HepG2 (cell line): ENCODE data around the gene RPLP2. TPM values are rescaled to one million over a fixed set of nuclear protein-coding genes. Genes with fewer than 3 reads are reported as not detected.

Experiments used
- AGO1 ChIP-seq: fragments of 200-400 bp; formaldehyde crosslinking; IDR thresholded peaks from 2 replicates; pipeline ENCODE4 v1.6.1; 2017; ENCODE audit warnings: mild to moderate bottlenecking, low read depth, low read length, moderate library complexity; ENCODE audit not compliant: poor library complexity, severe bottlenecking
- ARHGAP35 ChIP-seq: sonication (generic); formaldehyde crosslinking; IDR thresholded peaks from 2 replicates; pipeline ENCODE4 v1.9.0; 2022; ENCODE audit warnings: mild to moderate bottlenecking, inconsistent platforms, moderate library complexity, missing genetic modification reagents, borderline replicate concordance
- ETV5 ChIP-seq: IDR thresholded peaks from 2 replicates; pipeline ENCODE4 v1.6.1; 2018; ENCODE audit warnings: missing biosample characterization, missing genetic modification reagents, inconsistent platforms, borderline replicate concordance
- HNRNPLL ChIP-seq: fragments of 200-400 bp; formaldehyde crosslinking; IDR thresholded peaks from 2 replicates; pipeline ENCODE4 v1.6.1; 2017; ENCODE audit warnings: mild to moderate bottlenecking, low read depth, low read length; ENCODE audit not compliant: poor library complexity, severe bottlenecking
- HOXA3 ChIP-seq: sonication (generic); formaldehyde crosslinking; IDR thresholded peaks from 2 replicates; pipeline ENCODE4 v1.5.0; 2020; ENCODE audit warnings: missing genetic modification reagents
- PITX1 ChIP-seq: sonication (generic); formaldehyde crosslinking; IDR thresholded peaks from 2 replicates; pipeline ENCODE4 v1.5.1; 2020; ENCODE audit warnings: mild to moderate bottlenecking, missing genetic modification reagents
- PPARG ChIP-seq: conservative IDR thresholded peaks from 2 replicates; pipeline ENCODE4 v1.6.1; 2016; ENCODE audit warnings: missing biosample characterization, missing genetic modification reagents
- RBFOX2 ChIP-seq: fragments of 200-400 bp; formaldehyde crosslinking; IDR thresholded peaks from 2 replicates; pipeline ENCODE4 v1.6.1; 2017; ENCODE audit warnings: low read depth, mild to moderate bottlenecking, low read length
- RFXANK ChIP-seq: IDR thresholded peaks from 2 replicates; pipeline ENCODE4 v1.6.1; 2016
- SAFB2 ChIP-seq: sonication (generic); formaldehyde crosslinking; IDR thresholded peaks from 2 replicates; pipeline ENCODE4 v1.5.1; 2020; ENCODE audit warnings: missing genetic modification reagents, low read depth, mild to moderate bottlenecking, borderline replicate concordance
- SALL1 ChIP-seq: sonication (generic); formaldehyde crosslinking; IDR thresholded peaks from 2 replicates; pipeline ENCODE4 v1.8.0; 2022; ENCODE audit warnings: mild to moderate bottlenecking, missing genetic modification reagents
- ZEB1 ChIP-seq: IDR thresholded peaks from 2 replicates; pipeline ENCODE4 v1.6.1; 2012; ENCODE audit warnings: mild to moderate bottlenecking, low read depth, inconsistent platforms; ENCODE audit not compliant: insufficient replicate concordance
- ZFP36L2 ChIP-seq: sonication (generic); formaldehyde crosslinking; IDR thresholded peaks from 2 replicates; pipeline ENCODE4 v1.4.0; 2020; ENCODE audit warnings: missing genetic modification reagents
- ZKSCAN5 ChIP-seq: sonication (generic); formaldehyde crosslinking; IDR thresholded peaks from 2 replicates; pipeline ENCODE4 v1.5.1; 2020; ENCODE audit warnings: mild to moderate bottlenecking, missing genetic modification reagents
- ZNF20 ChIP-seq: sonication (generic); formaldehyde crosslinking; IDR thresholded peaks from 2 replicates; pipeline ENCODE4 v1.4.0; 2020; ENCODE audit warnings: mild to moderate bottlenecking, moderate library complexity, missing genetic modification reagents
- ZNF761 ChIP-seq: sonication (generic); formaldehyde crosslinking; conservative IDR thresholded peaks from 2 replicates; pipeline ENCODE4 v1.4.0; 2020; ENCODE audit warnings: mild to moderate bottlenecking, missing genetic modification reagents
- ZNF891 ChIP-seq: sonication (generic); formaldehyde crosslinking; IDR thresholded peaks from 2 replicates; pipeline ENCODE4 v1.5.0; 2020; ENCODE audit warnings: mild to moderate bottlenecking, missing genetic modification reagents
- ZSCAN9 ChIP-seq: IDR thresholded peaks from 2 replicates; pipeline ENCODE4 v1.6.1; 2016; ENCODE audit warnings: borderline replicate concordance
- polyA plus RNA-seq, 8 experiments: library from polyadenylated mRNA; depleted of rRNA in 3 of 8; stranded (reverse) in 7 of 8; unstranded in 1 of 8; fragments of >200 nt; fragmentation: Illumina TruSeq in 4 of 8; extraction: Trizol in 4 of 8; gene quantifications; 2 replicates each; pipeline versions ENCODE4 v1.2.1 to v1.2.3, GENCODE V29; 2011 to 2016; ENCODE audit warnings: low read depth in 4 of 8, missing spikeins in 1 of 8, mixed read lengths in 1 of 8; ENCODE audit not compliant: insufficient read depth in 1 of 8
- total RNA-seq, 5 experiments: library from RNA; depleted of rRNA; stranded (reverse); fragments of >200 nt; fragmentation: Illumina TruSeq; extraction: Trizol; gene quantifications; 2 replicates each; pipeline ENCODE4 v1.2.3, GENCODE V29; 2016; ENCODE audit warnings: low read depth in 1 of 5
- TF ChIP-seq, protein P1 (sequence below): sonication (generic); formaldehyde crosslinking; IDR thresholded peaks from 2 replicates; pipeline ENCODE4 v1.8.1; 2023; ENCODE audit warnings: mild to moderate bottlenecking, missing genetic modification reagents
- TF ChIP-seq, protein P2 (sequence below): IDR thresholded peaks from 2 replicates; pipeline ENCODE4 v1.6.1; 2016; ENCODE audit warnings: missing compliant biosample characterization, missing genetic modification reagents, borderline replicate concordance
- TF ChIP-seq, protein P3 (sequence below): sonication (generic); formaldehyde crosslinking; IDR thresholded peaks from 2 replicates; pipeline ENCODE4 v1.4.0; 2020; ENCODE audit warnings: mild to moderate bottlenecking, missing genetic modification reagents, borderline replicate concordance
- TF ChIP-seq, protein P4 (sequence below): IDR thresholded peaks from 2 replicates; pipeline ENCODE4 v1.6.1; 2016; ENCODE audit warnings: low read depth, control low read depth

Gene RPLP2
- total and polyA plus RNA-seq, 2 of the 13 experiments (the other 11 are each of a cell fraction or from before 2014, with no cell fraction given), result 978 to 2,106 TPM

DNA sequence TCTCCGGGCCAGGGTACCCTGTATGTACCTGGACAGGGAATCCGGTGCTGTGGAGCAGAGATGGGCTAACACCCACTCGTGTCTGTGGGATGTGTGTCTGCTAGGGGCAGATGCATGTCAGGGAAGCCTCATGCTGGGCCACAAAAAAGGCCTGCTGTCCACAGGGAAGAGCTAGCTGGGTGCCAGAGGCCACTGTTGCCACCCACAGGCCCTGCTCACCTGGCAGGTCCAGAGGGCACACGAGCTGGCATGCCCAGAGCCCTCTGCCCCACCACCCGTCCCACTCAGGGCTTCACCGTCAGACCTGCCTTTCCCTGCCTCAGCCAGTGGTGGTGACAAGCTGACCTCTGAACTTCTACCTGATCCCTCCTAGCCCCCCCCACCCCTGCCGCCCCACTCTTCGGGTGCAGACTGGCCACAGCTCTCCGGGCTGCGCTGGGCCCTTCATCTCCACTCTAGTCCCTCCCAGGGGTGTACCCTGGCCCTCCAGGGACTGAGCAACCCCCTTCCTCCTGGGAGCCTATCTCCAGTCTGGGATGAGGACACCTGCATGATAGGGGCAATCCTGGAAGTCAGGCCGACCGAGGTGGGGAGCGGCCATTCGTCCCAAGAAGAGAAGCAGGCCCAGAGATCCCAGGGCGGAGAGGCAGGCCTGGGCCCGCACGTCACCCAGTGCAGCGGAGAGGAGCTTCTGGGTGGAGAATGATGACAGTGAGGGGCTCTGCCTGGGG, 13.0 kb upstream of the RPLP2 start (continued):
- TF ChIP-seq ZEB1 (no peak), RFXANK (CRISPR knock-in tag) (no peak), PITX1 (CRISPR knock-in tag) (no peak), HNRNPLL (no peak), ARHGAP35 (CRISPR knock-in tag) (no peak; the same call in 1 of the 2 replicates), ZKSCAN5 (CRISPR knock-in tag) (no peak), ZSCAN9 (CRISPR knock-in tag) (no peak), ZNF20 (CRISPR knock-in tag) (no peak), ETV5 (CRISPR knock-in tag) (no peak; the same call in 1 of the 2 replicates), RBFOX2 (no peak), ZNF761 (CRISPR knock-in tag) (no peak), SALL1 (CRISPR knock-in tag) (no peak), HOXA3 (CRISPR knock-in tag) (peak; percentile 17; the same call in 1 of the 2 replicates), ZNF891 (no peak), ZFP36L2 (CRISPR knock-in tag) (no peak), SAFB2 (CRISPR knock-in tag) (no peak), AGO1 (no peak), PPARG (CRISPR knock-in tag) (no peak)
- TF ChIP-seq, protein P1, sequence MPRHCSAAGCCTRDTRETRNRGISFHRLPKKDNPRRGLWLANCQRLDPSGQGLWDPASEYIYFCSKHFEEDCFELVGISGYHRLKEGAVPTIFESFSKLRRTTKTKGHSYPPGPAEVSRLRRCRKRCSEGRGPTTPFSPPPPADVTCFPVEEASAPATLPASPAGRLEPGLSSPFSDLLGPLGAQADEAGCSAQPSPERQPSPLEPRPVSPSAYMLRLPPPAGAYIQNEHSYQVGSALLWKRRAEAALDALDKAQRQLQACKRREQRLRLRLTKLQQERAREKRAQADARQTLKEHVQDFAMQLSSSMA (CRISPR knock-in tag), result 0 out of 2 replicates have a peak, but pooled peaks have one; percentile 14
- TF ChIP-seq, protein P2, sequence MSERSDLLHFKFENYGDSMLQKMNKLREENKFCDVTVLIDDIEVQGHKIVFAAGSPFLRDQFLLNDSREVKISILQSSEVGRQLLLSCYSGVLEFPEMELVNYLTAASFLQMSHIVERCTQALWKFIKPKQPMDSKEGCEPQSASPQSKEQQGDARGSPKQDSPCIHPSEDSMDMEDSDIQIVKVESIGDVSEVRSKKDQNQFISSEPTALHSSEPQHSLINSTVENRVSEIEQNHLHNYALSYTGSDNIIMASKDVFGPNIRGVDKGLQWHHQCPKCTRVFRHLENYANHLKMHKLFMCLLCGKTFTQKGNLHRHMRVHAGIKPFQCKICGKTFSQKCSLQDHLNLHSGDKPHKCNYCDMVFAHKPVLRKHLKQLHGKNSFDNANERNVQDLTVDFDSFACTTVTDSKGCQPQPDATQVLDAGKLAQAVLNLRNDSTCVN, result 0 out of 2 replicates have a peak, but pooled peaks have one; percentile 17
- TF ChIP-seq, protein P3, sequence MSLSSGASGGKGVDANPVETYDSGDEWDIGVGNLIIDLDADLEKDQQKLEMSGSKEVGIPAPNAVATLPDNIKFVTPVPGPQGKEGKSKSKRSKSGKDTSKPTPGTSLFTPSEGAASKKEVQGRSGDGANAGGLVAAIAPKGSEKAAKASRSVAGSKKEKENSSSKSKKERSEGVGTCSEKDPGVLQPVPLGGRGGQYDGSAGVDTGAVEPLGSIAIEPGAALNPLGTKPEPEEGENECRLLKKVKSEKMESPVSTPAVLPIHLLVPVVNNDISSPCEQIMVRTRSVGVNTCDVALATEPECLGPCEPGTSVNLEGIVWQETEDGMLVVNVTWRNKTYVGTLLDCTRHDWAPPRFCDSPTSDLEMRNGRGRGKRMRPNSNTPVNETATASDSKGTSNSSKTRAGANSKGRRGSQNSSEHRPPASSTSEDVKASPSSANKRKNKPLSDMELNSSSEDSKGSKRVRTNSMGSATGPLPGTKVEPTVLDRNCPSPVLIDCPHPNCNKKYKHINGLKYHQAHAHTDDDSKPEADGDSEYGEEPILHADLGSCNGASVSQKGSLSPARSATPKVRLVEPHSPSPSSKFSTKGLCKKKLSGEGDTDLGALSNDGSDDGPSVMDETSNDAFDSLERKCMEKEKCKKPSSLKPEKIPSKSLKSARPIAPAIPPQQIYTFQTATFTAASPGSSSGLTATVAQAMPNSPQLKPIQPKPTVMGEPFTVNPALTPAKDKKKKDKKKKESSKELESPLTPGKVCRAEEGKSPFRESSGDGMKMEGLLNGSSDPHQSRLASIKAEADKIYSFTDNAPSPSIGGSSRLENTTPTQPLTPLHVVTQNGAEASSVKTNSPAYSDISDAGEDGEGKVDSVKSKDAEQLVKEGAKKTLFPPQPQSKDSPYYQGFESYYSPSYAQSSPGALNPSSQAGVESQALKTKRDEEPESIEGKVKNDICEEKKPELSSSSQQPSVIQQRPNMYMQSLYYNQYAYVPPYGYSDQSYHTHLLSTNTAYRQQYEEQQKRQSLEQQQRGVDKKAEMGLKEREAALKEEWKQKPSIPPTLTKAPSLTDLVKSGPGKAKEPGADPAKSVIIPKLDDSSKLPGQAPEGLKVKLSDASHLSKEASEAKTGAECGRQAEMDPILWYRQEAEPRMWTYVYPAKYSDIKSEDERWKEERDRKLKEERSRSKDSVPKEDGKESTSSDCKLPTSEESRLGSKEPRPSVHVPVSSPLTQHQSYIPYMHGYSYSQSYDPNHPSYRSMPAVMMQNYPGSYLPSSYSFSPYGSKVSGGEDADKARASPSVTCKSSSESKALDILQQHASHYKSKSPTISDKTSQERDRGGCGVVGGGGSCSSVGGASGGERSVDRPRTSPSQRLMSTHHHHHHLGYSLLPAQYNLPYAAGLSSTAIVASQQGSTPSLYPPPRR, result no peak
- TF ChIP-seq, protein P4, sequence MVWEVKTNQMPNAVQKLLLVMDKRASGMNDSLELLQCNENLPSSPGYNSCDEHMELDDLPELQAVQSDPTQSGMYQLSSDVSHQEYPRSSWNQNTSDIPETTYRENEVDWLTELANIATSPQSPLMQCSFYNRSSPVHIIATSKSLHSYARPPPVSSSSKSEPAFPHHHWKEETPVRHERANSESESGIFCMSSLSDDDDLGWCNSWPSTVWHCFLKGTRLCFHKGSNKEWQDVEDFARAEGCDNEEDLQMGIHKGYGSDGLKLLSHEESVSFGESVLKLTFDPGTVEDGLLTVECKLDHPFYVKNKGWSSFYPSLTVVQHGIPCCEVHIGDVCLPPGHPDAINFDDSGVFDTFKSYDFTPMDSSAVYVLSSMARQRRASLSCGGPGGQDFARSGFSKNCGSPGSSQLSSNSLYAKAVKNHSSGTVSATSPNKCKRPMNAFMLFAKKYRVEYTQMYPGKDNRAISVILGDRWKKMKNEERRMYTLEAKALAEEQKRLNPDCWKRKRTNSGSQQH, result no peak
